ENCODE measurements around the gene THRB.

THRB gene

GRCh38 chr3:24145481-24145880, 349.2 kb downstream of the THRB start:
- DNase-seq (ENCODE audit: low read depth in 2 of 2) = no peak

- DNase-seq (ENCODE audit: low read depth in 2 of 2) = no peak
These were observed 352.5 kb downstream of the THRB start for GRCh38 chr3:24142127-24142526.

GRCh38 chr3:24141548-24141947, 353.1 kb downstream of the THRB start:
- DNase-seq (ENCODE audit: low read depth in 2 of 2) = no peak

- DNase-seq (ENCODE audit: low read depth in 2 of 2) = no peak
These were observed 354.9 kb downstream of the THRB start for GRCh38 chr3:24139463-24140412.

- DNase-seq (ENCODE audit: low read depth in 2 of 2) = no peak
These were observed 355.8 kb downstream of the THRB start for GRCh38 chr3:24138876-24139256.

GRCh38 chr3:24137958-24138875, 356.4 kb downstream of the THRB start:
- no peak for DNase-seq (ENCODE audit: low read depth in 2 of 2)

GRCh38 chr3:24137334-24137733, 357.3 kb downstream of the THRB start:
- DNase-seq (ENCODE audit: low read depth in 2 of 2) = no peak

- no peak for DNase-seq (ENCODE audit: low read depth in 2 of 2)
These were observed 357.9 kb downstream of the THRB start for GRCh38 chr3:24136624-24137310.

- no peak for DNase-seq (ENCODE audit: low read depth in 2 of 2)
These were observed 359.4 kb downstream of the THRB start for GRCh38 chr3:24135280-24135679.

- DNase-seq (ENCODE audit: low read depth in 2 of 2) = no peak
These were observed 360.7 kb downstream of the THRB start for GRCh38 chr3:24133942-24134341.

GRCh38 chr3:24133436-24133835, 361.2 kb downstream of the THRB start:
- DNase-seq (ENCODE audit: low read depth in 2 of 2) = no peak

- DNase-seq (ENCODE audit: low read depth in 2 of 2) = no peak
These were observed 365.1 kb downstream of the THRB start for GRCh38 chr3:24129549-24129948.

GRCh38 chr3:24128199-24129005, 366.2 kb downstream of the THRB start:
- DNase-seq (ENCODE audit: low read depth in 2 of 2) = no peak

- DNase-seq (ENCODE audit: low read depth in 2 of 2) = no peak
These were observed 371.1 kb downstream of the THRB start for GRCh38 chr3:24123596-24123995.

GRCh38 chr3:24120434-24120833, 374.2 kb downstream of the THRB start:
- DNase-seq (ENCODE audit: low read depth in 2 of 2) = no peak

GRCh38 chr3:24119321-24119751, 375.3 kb downstream of the THRB start:
- DNase-seq (ENCODE audit: low read depth in 2 of 2) = no peak

- DNase-seq (ENCODE audit: low read depth in 2 of 2) = no peak
These were observed 377.1 kb downstream of the THRB start for GRCh38 chr3:24117508-24117907.

- DNase-seq (ENCODE audit: low read depth in 2 of 2) = no peak
These were observed 382.9 kb downstream of the THRB start for GRCh38 chr3:24111711-24112110.

- no peak for DNase-seq (ENCODE audit: low read depth in 2 of 2)
These were observed 384.6 kb downstream of the THRB start for GRCh38 chr3:24110051-24110450.

- DNase-seq (ENCODE audit: low read depth in 2 of 2) = no peak
These were observed 392.9 kb downstream of the THRB start for GRCh38 chr3:24101676-24102168.

All from activated CD4-positive, alpha-beta T cell treated with anti-CD3 and anti-CD28 coated beads for 24 hours (primary cell).